NT2/D1 (cell line): Measurements from ENCODE around the gene RASAL2.

Source experiments
- DNase-seq: peaks from one replicate; pipeline ENCODE4 v3.0.0-alpha.2; 2011; ENCODE audit warnings: low read depth, low spot score
- H3K27me3 ChIP-seq: 2 replicates; pipeline ENCODE4 v1.6.0; 2011; ENCODE audit warnings: mild to moderate bottlenecking; ENCODE audit not compliant: insufficient read length, insufficient read depth
- H3K36me3 ChIP-seq: 2 replicates; pipeline ENCODE4 v1.6.1; 2011; ENCODE audit warnings: mild to moderate bottlenecking, low read length, mixed read lengths; ENCODE audit not compliant: insufficient read depth, insufficient read length
- H3K4me1 ChIP-seq: 2 replicates; pipeline ENCODE4 v1.5.1; 2011; ENCODE audit not compliant: insufficient read depth, insufficient read length
- H3K4me3 ChIP-seq: 2 replicates; pipeline ENCODE4 v1.5.1; 2011; ENCODE audit warnings: low read depth; ENCODE audit not compliant: insufficient read length
- H3K9ac ChIP-seq: 2 replicates; pipeline ENCODE4 v1.6.0; 2011; ENCODE audit warnings: low read depth; ENCODE audit not compliant: insufficient read length
- H3K9me3 ChIP-seq: 2 replicates; pipeline ENCODE4 v1.5.1; 2011; ENCODE audit warnings: mild to moderate bottlenecking, low read length; ENCODE audit not compliant: insufficient read depth
- SUZ12 ChIP-seq: IDR thresholded peaks from 2 replicates; pipeline ENCODE4 v1.6.1; 2011; ENCODE audit not compliant: insufficient read length, insufficient read depth; ENCODE audit errors: extremely low read depth
- YY1 ChIP-seq: IDR thresholded peaks from 2 replicates; pipeline ENCODE4 v1.6.1; 2011; ENCODE audit not compliant: insufficient read length, insufficient read depth
- ZNF274 ChIP-seq: IDR thresholded peaks from 2 replicates; pipeline ENCODE4 v1.6.1; 2011; ENCODE audit warnings: mild to moderate bottlenecking, low read depth, low read length

The RASAL2 gene

DNA sequence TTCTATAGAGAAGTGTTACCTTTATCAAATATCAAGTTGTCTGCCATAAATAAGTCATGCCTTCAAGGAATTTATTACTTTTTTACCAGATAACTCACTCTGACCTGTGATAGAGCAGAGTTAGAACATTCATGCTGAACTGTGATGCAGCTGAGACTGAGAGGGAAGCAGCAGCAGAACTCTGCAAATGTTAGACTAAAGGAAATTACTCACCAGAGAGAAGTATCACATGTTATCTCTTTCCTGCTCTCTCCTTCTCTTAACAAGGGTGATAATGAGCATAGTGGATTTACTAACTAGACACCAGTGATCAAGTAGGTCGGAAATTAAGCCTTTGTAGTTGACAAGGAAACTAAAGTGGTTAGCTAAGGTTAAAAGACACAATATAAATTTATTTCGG, 181.6 kb downstream of the RASAL2 start:
- no peak for DNase-seq
- no peak overlapping the region for H3K4me3 ChIP-seq
- no peaks in the 10 kb centered on the region for H3K36me3 ChIP-seq
- H3K27me3 ChIP-seq, result no peaks in the 10 kb centered on the region
- H3K4me1 ChIP-seq, result peaks cover 2% of the 10 kb centered on the region
- TF ChIP-seq YY1 (no peak), ZNF274 (no peak), SUZ12 (no peak)
- H3K9ac ChIP-seq, result no peak overlapping the region
- peaks cover 11% of the 10 kb centered on the region; the same call in 1 of the 2 replicates for H3K9me3 ChIP-seq

DNA sequence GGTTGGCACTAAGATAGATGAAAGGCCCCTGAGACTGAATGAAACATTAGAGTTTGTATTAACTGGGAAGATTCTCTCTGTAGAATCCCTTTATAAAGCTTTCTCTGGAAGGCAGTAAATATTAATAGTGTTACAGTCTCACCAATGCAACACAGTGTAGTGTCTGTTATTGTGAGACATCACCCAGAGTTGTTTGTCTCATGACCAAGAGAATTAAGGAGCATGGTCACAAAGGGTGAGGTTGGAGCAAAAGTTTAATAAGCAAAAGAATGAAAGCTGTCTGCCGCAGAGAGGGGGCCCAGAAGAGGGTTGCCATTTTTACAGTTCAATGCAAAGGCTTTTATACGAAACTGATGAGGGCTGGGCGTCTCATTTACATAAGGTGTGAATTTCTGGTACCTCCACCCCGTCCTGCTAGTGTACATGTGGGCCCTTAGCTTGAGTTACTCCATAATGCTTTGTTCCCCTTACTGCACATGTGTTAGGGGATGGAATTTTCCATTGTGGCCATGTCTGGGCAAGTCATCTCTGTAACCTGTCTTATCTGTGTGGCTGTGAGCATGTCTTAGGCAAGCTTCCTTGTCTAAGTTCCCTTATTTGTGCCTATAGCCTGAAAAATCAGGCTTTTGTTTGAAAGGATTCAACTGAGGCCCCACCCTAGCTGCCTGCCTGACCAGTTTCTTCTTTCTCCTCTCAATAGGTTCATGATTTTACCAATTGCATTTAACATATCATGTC, 184.1 kb downstream of the RASAL2 start:
- H3K36me3 ChIP-seq, result no peaks in the 10 kb centered on the region
- peaks cover 6% of the 10 kb centered on the region for H3K4me1 ChIP-seq
- no peaks in the 10 kb centered on the region for H3K27me3 ChIP-seq
- no peak for DNase-seq
- no peak overlapping the region for H3K4me3 ChIP-seq
- H3K9me3 ChIP-seq, result peaks cover 11% of the 10 kb centered on the region; the same call in 1 of the 2 replicates
- no peak overlapping the region for H3K9ac ChIP-seq
- TF ChIP-seq SUZ12 (no peak), ZNF274 (no peak), YY1 (no peak)

DNA sequence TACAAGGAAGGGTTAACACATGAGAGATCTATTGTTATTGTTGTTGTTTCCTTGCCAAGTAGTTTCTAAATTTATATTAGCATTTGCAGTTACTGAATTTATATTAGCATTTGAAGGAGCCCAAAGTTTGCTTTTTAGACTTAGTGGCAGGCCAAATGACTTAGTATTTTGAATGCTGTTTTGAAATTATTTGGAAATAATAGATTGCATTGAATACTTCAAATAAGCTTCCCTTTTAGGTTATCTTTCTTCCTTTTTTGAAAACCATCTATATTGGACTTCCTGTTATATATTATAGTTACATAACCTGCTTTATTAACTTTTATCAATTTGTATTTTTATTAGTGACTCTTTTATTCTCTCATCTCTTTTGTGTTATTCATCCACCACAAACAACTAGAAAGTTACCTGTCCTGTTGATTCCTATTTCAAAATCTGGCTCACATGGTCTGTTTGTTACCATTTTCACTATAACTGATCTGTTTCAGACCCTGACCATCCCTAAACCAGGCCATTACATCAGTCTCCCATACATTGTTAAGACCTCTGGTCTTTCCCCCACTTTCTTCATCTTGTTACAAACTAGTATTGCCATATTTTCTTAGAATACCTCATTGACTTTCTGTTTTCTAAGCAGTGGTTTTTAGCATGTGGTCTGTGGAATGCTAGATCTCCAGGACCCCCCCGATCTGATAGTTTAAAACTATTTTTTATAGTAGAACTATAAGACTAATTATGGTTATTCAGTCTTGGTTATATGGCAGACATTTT, 185.2 kb downstream of the RASAL2 start:
- Histone ChIP-seq H3K9me3 (peaks cover 11% of the 10 kb centered on the region; the same call in 1 of the 2 replicates), H3K4me3 (no peak overlapping the region), H3K36me3 (no peaks in the 10 kb centered on the region), H3K4me1 (peaks cover 6% of the 10 kb centered on the region), H3K9ac (no peak overlapping the region), H3K27me3 (no peaks in the 10 kb centered on the region)
- TF ChIP-seq SUZ12, result no peak
- TF ChIP-seq ZNF274, result no peak
- no peak for TF ChIP-seq YY1
- DNase-seq, result no peak

DNA sequence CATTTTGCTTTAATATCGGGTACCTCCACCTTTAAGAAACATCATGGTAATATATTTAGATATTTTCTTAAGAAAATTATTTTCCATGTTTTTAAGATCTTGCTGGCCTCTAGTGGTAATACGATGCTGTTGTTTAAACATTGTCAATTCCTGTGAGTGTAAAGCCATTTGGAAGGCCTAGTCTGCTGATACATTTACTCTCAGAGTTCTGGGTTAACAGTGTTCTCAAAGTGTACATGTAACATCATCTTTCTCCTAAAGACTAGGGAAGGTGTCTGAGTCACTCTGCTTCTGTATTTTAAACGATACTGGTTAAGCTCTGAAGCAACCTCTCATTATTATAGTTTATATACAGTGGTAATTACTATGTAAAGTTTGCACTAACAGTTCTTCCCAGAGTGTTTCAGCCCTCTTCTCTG, 189.1 kb downstream of the RASAL2 start:
- no peak overlapping the region for H3K4me3 ChIP-seq
- no peak for TF ChIP-seq ZNF274
- no peak for TF ChIP-seq SUZ12
- no peak for TF ChIP-seq YY1
- peaks cover 4% of the 10 kb centered on the region for H3K4me1 ChIP-seq
- H3K27me3 ChIP-seq, result no peaks in the 10 kb centered on the region
- no peaks in the 10 kb centered on the region for H3K36me3 ChIP-seq
- no peak for DNase-seq
- H3K9me3 ChIP-seq, result peaks cover 3% of the 10 kb centered on the region; the same call in 1 of the 2 replicates
- no peak overlapping the region for H3K9ac ChIP-seq

DNA sequence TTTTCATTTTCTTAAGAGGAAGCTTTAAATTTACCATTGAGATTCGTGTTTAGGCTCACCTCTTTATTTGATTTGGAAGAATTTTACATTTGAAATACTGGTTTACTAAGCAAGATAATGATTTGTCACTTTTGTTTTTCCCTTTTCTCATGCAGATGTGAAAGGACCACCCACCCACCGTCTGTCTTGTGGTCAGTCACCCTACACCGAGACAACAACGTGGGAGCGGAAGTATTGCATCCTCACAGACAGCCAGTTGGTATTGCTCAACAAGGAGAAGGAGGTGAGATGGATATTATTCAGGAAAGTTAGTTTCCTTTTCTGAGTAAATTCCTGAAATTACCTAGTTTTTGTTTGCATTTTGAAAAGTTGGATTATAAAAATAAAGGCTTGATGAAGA, 189.5 kb downstream of the RASAL2 start:
- H3K4me3 ChIP-seq, result no peak overlapping the region
- DNase-seq, result peak; percentile 91

DNA sequence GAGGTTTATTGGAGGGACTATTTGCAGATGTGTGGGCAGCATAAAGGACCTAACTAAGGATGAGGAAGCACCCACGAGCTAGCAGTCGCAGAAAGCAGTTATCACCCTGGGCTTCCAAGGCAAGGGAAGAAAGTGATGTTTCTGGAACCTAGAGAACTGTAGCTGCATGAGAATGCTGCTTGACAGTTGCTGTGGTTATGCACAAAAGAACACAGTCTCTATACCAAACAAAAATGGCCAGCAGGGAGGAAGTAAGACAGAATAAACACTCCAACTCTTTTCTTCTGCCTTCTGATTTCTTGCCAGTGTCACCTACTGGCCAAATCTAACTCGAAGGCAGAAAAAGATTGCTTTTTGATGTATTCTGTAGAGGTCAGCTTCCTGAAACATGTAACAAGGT, 190.2 kb downstream of the RASAL2 start:
- peaks cover 4% of the 10 kb centered on the region for H3K4me1 ChIP-seq
- no peaks in the 10 kb centered on the region for H3K27me3 ChIP-seq
- no peaks in the 10 kb centered on the region for H3K9me3 ChIP-seq
- no peak for DNase-seq
- no peaks in the 10 kb centered on the region for H3K36me3 ChIP-seq
- no peak overlapping the region for H3K9ac ChIP-seq
- TF ChIP-seq ZNF274, result no peak
- no peak for TF ChIP-seq YY1
- no peak for TF ChIP-seq SUZ12
- H3K4me3 ChIP-seq, result no peak overlapping the region

More for the DNA sequence above, 189.5 kb downstream of the RASAL2 start:
- TF ChIP-seq YY1, result no peak
- no peak for TF ChIP-seq SUZ12
- TF ChIP-seq ZNF274, result no peak
- no peaks in the 10 kb centered on the region for H3K27me3 ChIP-seq
- H3K36me3 ChIP-seq, result no peaks in the 10 kb centered on the region
- no peaks in the 10 kb centered on the region for H3K9me3 ChIP-seq
- no peak overlapping the region for H3K9ac ChIP-seq
- H3K4me1 ChIP-seq, result peaks cover 4% of the 10 kb centered on the region

DNA sequence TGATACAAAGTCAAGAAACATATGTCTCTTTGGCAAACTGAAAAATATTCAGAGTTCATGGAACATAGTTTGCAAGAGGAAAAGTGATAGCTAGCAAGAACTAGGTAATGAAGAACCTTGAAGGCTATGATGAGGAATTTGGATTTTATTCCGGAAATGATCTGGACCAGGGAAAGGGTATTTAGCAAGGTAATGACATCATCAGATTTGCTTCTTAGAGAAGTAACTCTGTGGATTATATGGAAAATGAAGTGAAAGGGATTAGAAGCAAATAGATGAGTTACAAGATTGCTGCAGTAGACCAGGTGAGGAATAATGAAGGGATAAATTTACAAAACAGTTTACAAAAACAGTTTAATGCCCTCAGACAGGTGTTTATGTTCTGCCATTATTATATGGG, 197.3 kb downstream of the RASAL2 start:
- Histone ChIP-seq H3K4me1 (peaks cover 5% of the 10 kb centered on the region), H3K9me3 (no peaks in the 10 kb centered on the region), H3K36me3 (no peaks in the 10 kb centered on the region), H3K9ac (no peak overlapping the region), H3K27me3 (no peaks in the 10 kb centered on the region), H3K4me3 (no peak overlapping the region)
- no peak for TF ChIP-seq YY1
- TF ChIP-seq SUZ12, result no peak
- no peak for TF ChIP-seq ZNF274
- no peak for DNase-seq
